Common myeloid progenitor, CD34-positive (primary cell): Measurements from ENCODE around the gene CTXN1.

Experiments
- CTCF ChIA-PET: fragments of 350-600 bp; sonication (Branson Sonifier 250); formaldehyde crosslinking; loops from one replicate; lab custom pipeline; 2021; ENCODE audit warnings: antibody characterized with exemption; lab: Charles Lee
- POLR2A ChIA-PET: fragments of 350-600 bp; sonication (Branson Sonifier 250); formaldehyde crosslinking; loops from one replicate; lab custom pipeline; 2021; ENCODE audit warnings: antibody characterized with exemption; lab: Charles Lee
- DNase-seq, 3 donors: peaks; one replicate each; pipeline versions ENCODE4 v3.0.0 to v3.0.0-alpha.2; 2013
- H3K27ac ChIP-seq, 2 experiments: 1 replicate in 1 of 2; 2 replicates in 1 of 2; pipeline ENCODE4 v1.7.0; 2013; ENCODE audit warnings: inconsistent platforms in 2 of 2, low read length in 2 of 2, mild to moderate bottlenecking in 2 of 2, low read depth in 1 of 2, moderate library complexity in 1 of 2; ENCODE audit not compliant: severe bottlenecking in 2 of 2, insufficient read depth in 1 of 2, poor library complexity in 1 of 2
- H3K27me3 ChIP-seq, 5 experiments: replicated peaks in 2 of 5; 1 replicate in 3 of 5; 2 replicates in 2 of 5; pipeline versions ENCODE4 v1.6.1 to v1.7.0; 2013; ENCODE audit warnings: low read length in 4 of 5, mild to moderate bottlenecking in 2 of 5, moderate library complexity in 2 of 5, inconsistent platforms in 1 of 5; ENCODE audit not compliant: insufficient read depth in 5 of 5, control insufficient read depth in 4 of 5
- H3K36me3 ChIP-seq, 4 experiments: 1 replicate in 2 of 4; 2 replicates in 2 of 4; pipeline versions ENCODE4 v1.6.1 to v1.7.0; 2013; ENCODE audit warnings: low read length in 3 of 4, control low read depth in 1 of 4, mild to moderate bottlenecking in 1 of 4; ENCODE audit not compliant: control insufficient read depth in 4 of 4, insufficient read depth in 4 of 4
- H3K4me1 ChIP-seq, 4 experiments: 1 replicate in 3 of 4; 2 replicates in 1 of 4; pipeline versions ENCODE4 v1.6.1 to v1.7.1; 2013; ENCODE audit warnings: low read length in 3 of 4, mild to moderate bottlenecking in 3 of 4, control low read depth in 1 of 4, inconsistent platforms in 1 of 4, moderate library complexity in 1 of 4; ENCODE audit not compliant: control insufficient read depth in 4 of 4, insufficient read depth in 4 of 4; ENCODE audit errors: control extremely low read depth in 1 of 4
- H3K4me3 ChIP-seq, 7 experiments: 1 replicate in 4 of 7; 2 replicates in 3 of 7; pipeline versions ENCODE4 v1.5.1 to v1.7.0; 2013; ENCODE audit warnings: mild to moderate bottlenecking in 7 of 7, low read length in 6 of 7, moderate library complexity in 6 of 7, inconsistent platforms in 2 of 7, low read depth in 2 of 7, control low read depth in 1 of 7; ENCODE audit not compliant: insufficient read depth in 4 of 7, control insufficient read depth in 1 of 7; ENCODE audit errors: extremely low read depth in 1 of 7
- H3K9me3 ChIP-seq, 5 experiments: 1 replicate in 4 of 5; 2 replicates in 1 of 5; pipeline versions ENCODE4 v1.6.1 to v1.7.1; 2013; ENCODE audit warnings: low read length in 4 of 5, mild to moderate bottlenecking in 2 of 5, inconsistent platforms in 1 of 5, low read depth in 1 of 5, moderate library complexity in 1 of 5; ENCODE audit not compliant: control insufficient read depth in 4 of 5, insufficient read depth in 2 of 5; ENCODE audit errors: control extremely low read depth in 1 of 5
- WGBS: methylation state at CpG from one replicate; pipeline ENCODE4 v1.1.5; 2013; ENCODE audit not compliant: insufficient coverage; 5-methylcytosine and 5-hydroxymethylcytosine counted together

The CTXN1 gene

DNA sequence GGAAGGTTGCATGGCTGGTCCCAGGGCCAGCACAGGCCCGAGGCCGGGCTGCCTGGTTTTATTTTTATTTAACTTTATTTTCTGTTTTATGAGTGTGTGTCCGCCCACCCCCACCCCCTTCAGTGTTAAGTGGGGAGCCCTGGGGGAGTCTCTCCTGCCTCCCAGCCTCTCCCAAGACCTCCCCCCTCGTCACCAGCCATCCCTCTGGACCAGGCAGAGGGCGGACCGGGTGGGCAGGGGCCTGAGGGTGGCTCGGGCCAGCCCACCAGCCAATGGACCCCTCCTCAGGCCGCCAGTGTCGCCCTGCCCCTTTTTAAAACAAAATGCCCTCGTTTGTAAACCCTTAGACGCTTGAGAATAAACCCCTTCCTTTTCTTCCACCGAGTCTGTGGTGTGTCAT is 11.8 kb downstream of the CTXN1 start:
- Histone ChIP-seq H3K27ac (no peak overlapping the region), H3K9me3 (no peaks in the 10 kb centered on the region), H3K27me3 (peaks cover 0 to 50% (median 15%) of the 10 kb centered on the region in 5 experiments), H3K4me1 (peaks cover 0 to 30% (median 28%) of the 10 kb centered on the region in 4 experiments), H3K36me3 (peaks cover 8 to 38% (median 27%) of the 10 kb centered on the region in 4 experiments), H3K4me3 (no peak overlapping the region)
- 82% methylated on average over 5 of the region's 12 CpGs for WGBS
- POLR2A ChIA-PET = no interaction called here
- CTCF ChIA-PET = no interaction called here
- no peak for DNase-seq

DNA sequence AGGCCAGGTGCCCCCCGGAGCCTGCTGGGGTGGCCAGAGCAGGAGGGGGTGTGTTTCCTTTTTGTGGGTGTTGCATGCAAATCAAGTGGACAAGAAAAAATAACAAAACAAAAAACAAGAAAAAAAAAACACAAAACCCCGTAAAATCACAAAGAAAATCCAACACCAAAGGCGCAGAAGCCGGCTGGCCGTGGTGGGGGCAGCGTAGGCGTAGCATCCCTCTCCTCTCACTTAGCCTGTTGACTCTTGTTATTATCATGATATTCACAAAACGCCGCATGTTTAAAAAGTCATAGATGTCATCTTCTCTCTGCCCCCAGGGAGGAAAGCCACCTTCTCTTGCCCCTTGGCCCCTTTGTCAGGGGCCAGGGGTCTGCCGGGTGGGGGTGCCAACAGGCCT is 12.3 kb downstream of the CTXN1 start:
- Histone ChIP-seq H3K27me3 (peaks cover 0 to 46% (median 13%) of the 10 kb centered on the region in 5 experiments), H3K36me3 (peaks cover 8 to 38% (median 28%) of the 10 kb centered on the region in 4 experiments), H3K9me3 (no peaks in the 10 kb centered on the region), H3K4me3 (no peak overlapping the region), H3K27ac (no peak overlapping the region), H3K4me1 (peaks cover 0 to 29% (median 26%) of the 10 kb centered on the region in 4 experiments)
- 100% methylated on average over 8 of the region's 10 CpGs for WGBS
- DNase-seq = no peak
- CTCF ChIA-PET = interaction anchor here (3.4 kb wide), 1 partner anchor 45 kb away, joined by 12 read pairs; no protein-coding TSS in a partner anchor
- POLR2A ChIA-PET = no interaction called here

DNA sequence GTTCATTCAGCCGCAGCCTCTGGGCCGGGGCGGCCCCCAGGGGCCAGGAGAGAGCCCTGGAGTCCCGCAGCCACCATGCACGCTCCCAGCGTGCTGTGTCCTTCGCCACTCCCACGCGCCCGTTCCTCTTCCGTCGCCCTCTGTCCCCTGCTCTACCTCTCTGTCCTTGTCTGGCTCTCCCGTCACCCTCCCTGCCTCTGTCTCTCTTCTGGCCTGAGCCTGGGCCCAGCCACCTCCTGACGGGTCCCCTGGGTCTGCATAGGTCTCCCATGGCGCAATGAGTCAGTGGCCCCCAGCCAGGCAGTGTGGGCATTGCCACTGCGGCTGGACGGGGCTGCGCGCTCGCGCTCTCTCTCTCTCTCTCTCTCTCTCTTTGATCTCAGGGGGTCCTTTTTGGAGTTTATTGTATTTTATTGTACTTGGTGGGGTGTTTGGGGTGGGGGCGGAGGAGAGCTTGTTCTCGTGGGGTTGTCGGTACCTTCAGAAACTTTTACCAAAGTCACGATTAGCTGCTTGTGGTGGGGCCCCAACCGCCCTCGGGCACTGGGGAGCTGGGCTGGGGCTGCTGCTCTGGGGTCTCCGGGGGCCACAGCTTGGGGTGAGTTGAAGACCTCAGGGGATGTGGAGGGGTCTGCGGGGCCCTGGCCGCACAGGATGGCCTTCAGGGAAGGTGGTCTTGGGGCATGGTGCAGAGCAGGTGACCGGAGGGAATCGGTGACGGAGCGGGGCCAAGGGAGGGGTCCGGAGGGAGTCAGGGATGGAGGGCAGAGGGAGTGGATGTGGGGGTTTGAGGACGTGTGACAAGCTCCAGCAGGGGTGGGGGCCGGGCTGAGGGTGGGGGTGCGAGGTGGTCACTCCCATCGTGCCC is 13.0 kb downstream of the CTXN1 start:
- Histone ChIP-seq H3K27ac (no peak overlapping the region), H3K27me3 (peaks cover 0 to 40% (median 8%) of the 10 kb centered on the region in 5 experiments), H3K9me3 (no peaks in the 10 kb centered on the region), H3K4me1 (peaks cover 0 to 28% (median 25%) of the 10 kb centered on the region in 4 experiments), H3K36me3 (peaks cover 8 to 42% (median 28%) of the 10 kb centered on the region in 4 experiments), H3K4me3 (no peak overlapping the region)
- ChIA-PET POLR2A (no interaction called here), CTCF (interaction anchor here (0.9 to 3.4 kb wide), 2 partner anchors 16 to 44 kb away, joined by 4 to 12 read pairs; no protein-coding TSS in a partner anchor)
- WGBS = 94% methylated on average over 31 of the region's 39 CpGs
- no peak for DNase-seq

DNA sequence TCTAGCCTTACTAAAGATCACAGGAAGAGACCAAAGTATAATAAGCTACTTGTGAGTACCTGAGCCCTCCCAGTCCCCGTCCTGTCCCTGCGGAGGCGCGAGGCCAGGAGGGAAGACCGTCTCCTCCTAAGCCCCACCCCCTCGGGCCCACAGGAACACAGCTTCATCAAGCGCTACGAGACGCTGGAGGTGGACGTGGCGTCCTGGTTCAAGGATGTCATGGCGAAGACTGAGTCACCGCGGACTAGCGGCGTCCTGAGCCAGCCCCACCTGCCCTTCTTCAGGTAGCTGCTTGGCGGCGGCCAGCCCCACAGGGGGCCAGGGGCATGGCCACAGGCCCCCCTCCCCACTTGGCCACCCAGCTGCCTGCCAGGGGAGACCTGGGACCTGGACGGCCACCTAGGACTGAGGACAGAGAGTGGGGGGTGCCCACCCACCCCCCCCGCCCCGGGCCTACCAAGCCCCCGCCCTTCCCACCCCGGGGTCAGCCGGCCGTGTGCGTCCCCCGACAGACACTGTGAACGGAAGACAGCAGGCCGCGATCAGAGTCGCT is 13.7 kb downstream of the CTXN1 start:
- Histone ChIP-seq H3K27ac (no peak overlapping the region), H3K4me3 (no peak overlapping the region), H3K4me1 (peaks cover 0 to 20% (median 18%) of the 10 kb centered on the region in 4 experiments), H3K9me3 (no peaks in the 10 kb centered on the region), H3K36me3 (peaks cover 8 to 48% (median 30%) of the 10 kb centered on the region in 4 experiments), H3K27me3 (peaks cover 0 to 33% (median 8%) of the 10 kb centered on the region in 5 experiments)
- DNase-seq = no peak
- ChIA-PET POLR2A (no interaction called here), CTCF (interaction anchor here (1.1 to 3.4 kb wide), 3 partner anchors 8 to 43 kb away, joined by 3 to 12 read pairs (median 7); partner anchors contain the start of gene SNAPC2)
- 97% methylated on average over 18 of the region's 31 CpGs for WGBS

DNA sequence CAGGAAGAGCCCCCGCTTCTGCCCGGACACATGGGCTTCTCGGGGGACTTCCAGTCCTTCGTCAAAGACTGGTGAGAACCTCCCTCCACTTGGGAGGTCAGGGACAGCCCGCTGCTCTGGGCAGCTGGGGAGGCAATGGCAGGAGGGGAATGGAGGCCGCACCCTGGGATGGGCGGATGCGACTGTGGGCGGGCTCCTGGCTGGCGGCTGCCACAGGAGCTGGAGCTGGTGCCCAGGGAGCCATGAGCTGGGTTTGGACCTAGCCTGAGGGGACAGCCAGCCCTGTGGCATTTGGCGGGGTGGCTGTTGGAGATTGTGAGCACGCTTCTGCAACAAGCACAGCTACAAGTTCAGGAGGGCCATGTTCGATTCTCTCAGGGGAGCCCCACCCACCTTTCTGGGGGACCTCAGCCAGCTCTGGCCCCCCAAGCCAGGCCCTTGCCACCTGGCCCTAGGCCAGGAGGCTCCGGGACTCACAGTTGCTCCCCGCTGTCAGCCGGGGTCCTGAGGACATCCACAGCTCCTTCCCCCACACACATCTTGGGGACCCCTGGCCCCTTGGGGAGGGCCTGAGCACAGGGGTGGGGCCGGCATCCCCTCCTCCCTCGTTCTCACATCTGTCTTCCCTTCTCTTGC is 14.3 kb downstream of the CTXN1 start:
- Histone ChIP-seq H3K4me3 (no peak overlapping the region), H3K27me3 (peaks cover 0 to 27% (median 6%) of the 10 kb centered on the region in 5 experiments), H3K9me3 (no peaks in the 10 kb centered on the region), H3K36me3 (peaks cover 8 to 50% (median 31%) of the 10 kb centered on the region in 4 experiments), H3K4me1 (peaks cover 0 to 15% (median 12%) of the 10 kb centered on the region in 4 experiments), H3K27ac (no peak overlapping the region)
- CTCF ChIA-PET = interaction anchor here (1.1 to 3.4 kb wide), 3 partner anchors 8 to 43 kb away, joined by 3 to 12 read pairs (median 7); partner anchors contain the start of gene SNAPC2
- DNase-seq = no peak
- POLR2A ChIA-PET = no interaction called here
- over 99% methylated on average over 14 of the region's 18 CpGs for WGBS

DNA sequence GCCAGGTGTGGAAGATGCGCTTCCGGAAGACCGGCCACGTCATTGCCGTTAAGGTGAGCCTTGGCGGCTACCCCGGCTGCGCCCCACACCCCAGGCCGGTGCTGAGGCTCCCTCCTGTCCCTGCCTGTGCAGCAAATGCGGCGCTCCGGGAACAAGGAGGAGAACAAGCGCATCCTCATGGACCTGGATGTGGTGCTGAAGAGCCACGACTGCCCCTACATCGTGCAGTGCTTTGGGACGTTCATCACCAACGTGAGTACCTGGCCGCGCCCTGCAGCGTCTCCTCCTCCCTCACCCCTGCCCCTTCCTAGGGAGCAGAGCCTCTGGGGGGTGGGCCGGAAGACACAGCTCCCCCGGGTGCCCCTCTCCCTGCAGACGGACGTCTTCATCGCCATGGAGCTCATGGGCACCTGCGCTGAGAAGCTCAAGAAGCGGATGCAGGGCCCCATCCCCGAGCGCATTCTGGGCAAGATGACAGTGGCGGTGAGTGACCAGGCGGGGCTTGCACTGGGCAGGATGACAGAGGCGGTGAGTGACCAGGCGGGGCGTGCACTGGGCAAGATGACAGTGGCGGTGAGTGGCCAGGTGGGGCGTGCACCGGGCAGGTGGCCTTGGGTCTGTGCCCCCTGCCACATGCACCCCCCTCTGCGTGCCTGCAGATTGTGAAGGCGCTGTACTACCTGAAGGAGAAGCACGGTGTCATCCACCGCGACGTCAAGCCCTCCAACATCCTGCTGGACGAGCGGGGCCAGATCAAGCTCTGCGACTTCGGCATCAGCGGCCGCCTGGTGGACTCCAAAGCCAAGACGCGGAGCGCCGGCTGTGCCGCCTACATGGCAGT is 15.4 kb downstream of the CTXN1 start:
- Histone ChIP-seq H3K27me3 (peaks cover 0 to 16% (median 5%) of the 10 kb centered on the region in 5 experiments), H3K4me3 (no peak overlapping the region), H3K36me3 (peaks cover 8 to 52% (median 33%) of the 10 kb centered on the region in 4 experiments), H3K4me1 (peaks cover 0 to 4% (median 2%) of the 10 kb centered on the region in 4 experiments), H3K27ac (no peak overlapping the region), H3K9me3 (no peaks in the 10 kb centered on the region)
- POLR2A ChIA-PET = no interaction called here
- CTCF ChIA-PET = interaction anchor here (1.9 to 4.3 kb wide), 3 partner anchors 9 to 41 kb away, joined by 7 to 16 read pairs (median 12); partner anchors contain the start of gene SNAPC2
- WGBS = 97% methylated on average over 37 of the region's 54 CpGs
- no peak for DNase-seq
